ENCODE measurements around the gene KY. TPM values are rescaled to one million over a fixed set of nuclear protein-coding genes. Genes with fewer than 3 reads are reported as not detected.

Gene KY
- total RNA-seq, 2 donors from 2014 or later: not detected

- Histone ChIP-seq H3K27ac (ENCODE audit: low read depth, low read length) (no peak overlapping the region), H3K4me3 (ENCODE audit: low read length) (no peak overlapping the region), H3K36me3 (ENCODE audit: control insufficient read depth, insufficient read depth, low read length) (no peaks in the 10 kb centered on the region), H3K27me3 (ENCODE audit: control insufficient read depth, insufficient read depth, low read length, poor library complexity, severe bottlenecking) (no peaks in the 10 kb centered on the region), H3K4me1 (ENCODE audit: control insufficient read depth, insufficient read depth, low read length) (no peaks in the 10 kb centered on the region), H3K9ac (ENCODE audit: extremely low read depth, low read length, poor library complexity, severe bottlenecking) (no peak overlapping the region), H3K9me3 (ENCODE audit: control insufficient read depth, low read length) (peaks cover 4% of the 10 kb centered on the region)
- no peak for DNase-seq
- Mint-ChIP-seq H3K4me1 (no peaks in the 10 kb centered on the region), H3K36me3 (ENCODE audit: low read depth) (peaks cover 1% of the 10 kb centered on the region), H3K9me3 (peaks cover 7% of the 10 kb centered on the region), H3K4me3 (no peak overlapping the region), H3K27ac (no peak overlapping the region), H3K27me3 (ENCODE audit: insufficient read depth) (no peaks in the 10 kb centered on the region)
- no peak for TF ChIP-seq CTCF (conservative IDR thresholded peaks at IDR 0.05)
- WGBS, 2 experiments (ENCODE audit: insufficient coverage in 1 of 2, insufficient read length in 1 of 2): 96 to 99% methylated on average over 5 to 6 of the region's 6 CpGs
Measured at GRCh38 chr3:134563601-134564000, 87.2 kb downstream of the KY start.

GRCh38 chr3:134562055-134562454, 88.8 kb downstream of the KY start:
- Histone ChIP-seq H3K27me3 (ENCODE audit: control insufficient read depth, insufficient read depth, low read length, poor library complexity, severe bottlenecking) (no peaks in the 10 kb centered on the region), H3K9ac (ENCODE audit: extremely low read depth, low read length, poor library complexity, severe bottlenecking) (no peak overlapping the region), H3K27ac (ENCODE audit: low read depth, low read length) (no peak overlapping the region), H3K9me3 (ENCODE audit: control insufficient read depth, low read length) (no peaks in the 10 kb centered on the region), H3K36me3 (ENCODE audit: control insufficient read depth, insufficient read depth, low read length) (no peaks in the 10 kb centered on the region), H3K4me3 (ENCODE audit: low read length) (no peak overlapping the region), H3K4me1 (ENCODE audit: control insufficient read depth, insufficient read depth, low read length) (no peaks in the 10 kb centered on the region)
- WGBS, 2 experiments (ENCODE audit: insufficient coverage in 1 of 2, insufficient read length in 1 of 2): 89 to 100% methylated on average over 2 to 4 of the region's 4 CpGs
- H3K4me3 Mint-ChIP-seq: no peak overlapping the region
- no peak for TF ChIP-seq CTCF (conservative IDR thresholded peaks at IDR 0.05)
- DNase-seq: no peak
- no peaks in the 10 kb centered on the region for H3K27me3 Mint-ChIP-seq (ENCODE audit: insufficient read depth)
- H3K27ac Mint-ChIP-seq: no peak overlapping the region
- H3K36me3 Mint-ChIP-seq (ENCODE audit: low read depth): no peaks in the 10 kb centered on the region
- H3K9me3 Mint-ChIP-seq: no peaks in the 10 kb centered on the region
- peaks cover 7% of the 10 kb centered on the region for H3K4me1 Mint-ChIP-seq

GRCh38 chr3:134559591-134559990, 91.2 kb downstream of the KY start:
- DNase-seq: no peak
- WGBS, 2 experiments (ENCODE audit: insufficient coverage in 1 of 2, insufficient read length in 1 of 2): 90 to 97% methylated on average over 1 to 3 of the region's 3 CpGs
- Histone ChIP-seq H3K9me3 (ENCODE audit: control insufficient read depth, low read length) (no peaks in the 10 kb centered on the region), H3K27me3 (ENCODE audit: control insufficient read depth, insufficient read depth, low read length, poor library complexity, severe bottlenecking) (no peaks in the 10 kb centered on the region), H3K36me3 (ENCODE audit: control insufficient read depth, insufficient read depth, low read length) (no peaks in the 10 kb centered on the region), H3K4me3 (ENCODE audit: low read length) (no peak overlapping the region), H3K4me1 (ENCODE audit: control insufficient read depth, insufficient read depth, low read length) (no peaks in the 10 kb centered on the region), H3K27ac (ENCODE audit: low read depth, low read length) (no peak overlapping the region), H3K9ac (ENCODE audit: extremely low read depth, low read length, poor library complexity, severe bottlenecking) (no peak overlapping the region)
- Mint-ChIP-seq H3K4me1 (peaks cover 7% of the 10 kb centered on the region), H3K27ac (no peak overlapping the region), H3K4me3 (no peak overlapping the region), H3K9me3 (no peaks in the 10 kb centered on the region), H3K36me3 (ENCODE audit: low read depth) (no peaks in the 10 kb centered on the region), H3K27me3 (ENCODE audit: insufficient read depth) (no peaks in the 10 kb centered on the region)
- TF ChIP-seq CTCF (conservative IDR thresholded peaks at IDR 0.05): no peak

Other genes with a start within 250 kb of the KY start
- 10 to 100 TPM; 28.6 to 29.3 TPM for gene ANAPC13, start 165.0 kb downstream of the KY start, total RNA-seq
- 10 to 100 TPM; 21.2 to 33.0 TPM for gene CEP63, start 165.0 kb downstream of the KY start, total RNA-seq
- 1 to 10 TPM; 2.9 to 3.6 TPM for gene EPHB1, start 144.2 kb upstream of the KY start, total RNA-seq

All from endodermal cell (in vitro differentiated cells).